PC-3 (cell line): ENCODE data around the gene PDXK.

Experiments
- CTCF ChIP-seq: fragments of 300-600 bp; sonication (generic); conservative IDR thresholded peaks from 2 replicates; pipeline ENCODE4 v1.5.1; 2017; ENCODE audit warnings: antibody characterized with exemption, low read depth, mild to moderate bottlenecking, low read length
- EZH2 ChIP-seq: fragments of 300-600 bp; sonication (generic); IDR thresholded peaks from one replicate; pipeline ENCODE4 v1.6.1; 2017; ENCODE audit warnings: antibody characterized with exemption, mild to moderate bottlenecking, low read length; ENCODE audit not compliant: unreplicated experiment
- EZH2phosphoT487 ChIP-seq: fragments of 300-600 bp; sonication (generic); IDR thresholded peaks from 2 replicates; pipeline ENCODE4 v1.6.1; 2018; ENCODE audit warnings: mild to moderate bottlenecking, antibody characterized with exemption, low read length, borderline replicate concordance

- TF ChIP-seq CTCF: no peak
- TF ChIP-seq EZH2: no peak
- TF ChIP-seq EZH2phosphoT487: no peak
Observed at GRCh38 chr21:43702785-43703034, 16.2 kb upstream of the PDXK start.
